NCI-H1048 (cell line): ENCODE results near the gene URM1.

Experiments used
- DNase-seq: peaks from one replicate; lab custom pipeline; 2025; lab: John Stamatoyannopoulos, UW

The URM1 gene

DNA sequence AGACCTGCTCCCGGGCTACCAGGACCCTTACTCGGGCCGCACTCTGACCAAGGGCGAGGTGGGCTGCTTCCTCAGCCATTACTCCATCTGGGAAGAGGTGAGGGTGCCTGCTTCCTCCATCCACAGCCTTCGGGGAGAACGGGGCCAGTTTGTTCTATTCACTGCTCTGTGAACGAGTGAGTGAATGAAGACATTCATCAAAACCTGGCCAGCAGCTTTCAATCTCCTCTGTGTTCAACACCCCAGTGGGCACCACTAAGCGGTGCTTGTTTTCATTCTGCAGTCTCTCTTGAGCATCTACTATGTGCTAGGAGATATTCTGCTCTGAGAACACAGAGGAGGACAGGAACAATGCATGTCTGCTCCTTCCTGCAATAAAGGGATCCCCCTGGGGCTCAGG is 60.0 kb downstream of the URM1 start:
- no peak for DNase-seq

- DNase-seq = no peak
Observed at GRCh38 chr9:128434340-128434739, 63.2 kb downstream of the URM1 start.

DNA sequence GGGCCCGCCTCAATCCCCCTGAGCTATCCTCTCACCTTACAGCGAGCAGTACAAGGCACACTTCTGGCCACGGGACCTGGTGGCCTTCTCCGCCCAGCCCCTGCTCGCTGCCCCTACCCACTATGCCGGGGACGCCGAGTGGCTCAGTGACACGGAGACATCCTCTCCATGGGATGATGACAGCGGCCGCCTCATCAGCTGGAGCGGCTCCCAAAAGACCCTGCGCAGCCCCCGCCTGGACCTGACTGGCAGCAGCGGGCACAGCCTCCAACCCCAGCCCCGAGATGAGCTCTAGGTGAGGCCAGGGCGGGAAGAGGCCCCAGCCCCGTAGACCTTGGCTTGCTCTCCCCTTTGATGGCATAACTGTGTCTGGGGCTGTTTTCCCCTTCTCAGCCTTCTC is 64.4 kb downstream of the URM1 start:
- no peak for DNase-seq

- peak; percentile 70 for DNase-seq
Observed at GRCh38 chr9:128438343-128439109, 67.4 kb downstream of the URM1 start.

DNA sequence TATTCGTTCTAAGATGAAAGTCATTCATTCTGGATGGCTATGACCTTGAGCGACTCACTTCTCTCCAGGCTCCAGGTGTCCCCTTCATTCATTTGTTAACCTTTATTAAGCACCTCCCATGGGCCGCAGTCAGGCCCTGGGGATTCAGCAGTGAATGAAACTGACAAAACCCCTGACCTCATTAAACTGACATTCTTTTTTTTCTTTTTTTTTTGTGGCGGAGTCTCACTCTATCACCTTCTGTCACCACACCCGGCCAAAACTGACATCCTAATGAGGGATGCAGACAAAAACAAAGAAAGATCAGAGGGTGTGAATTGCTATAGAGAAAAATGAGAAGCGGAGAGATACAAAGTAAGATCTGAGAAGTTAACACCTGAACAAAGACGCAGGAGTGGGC is 68.1 kb downstream of the URM1 start:
- no peak for DNase-seq
